HepG2 (cell line): Measurements from ENCODE around the gene UBE3B. TPM values are rescaled to one million over a fixed set of nuclear protein-coding genes. Genes with fewer than 3 reads are reported as not detected.
A peak's percentile ranks its signal among the peaks of the same experiment; 100 is the strongest.

ENCODE experiments used
- ATAC-seq: fragments of 200-7000 bp; cut with Tn5 transposase; 3 replicates; pipeline ENCODE4 v1.9.1; 2020; ENCODE audit warnings: mild to moderate bottlenecking, moderate library complexity
- BruUV-seq: library from RNA; stranded (reverse); fragments of 400-500 nt; replicated peaks from 2 replicates; lab custom pipeline; 2021; lab: Mats Ljungman, UMichigan
- CTCF ChIA-PET: fragments of 300-600 bp; formaldehyde crosslinking; extraction: SDS; loops from one replicate; lab custom pipeline; 2021; ENCODE audit warnings: low total read pairs, inconsistent platforms, low intra/inter-chr PET ratio; lab: Yijun Ruan, JAX
- POLR2A ChIA-PET: fragments of 350-600 bp; sonication (Branson Sonifier 250); formaldehyde crosslinking; loops from one replicate; lab custom pipeline; 2020; ENCODE audit warnings: antibody characterized with exemption, inconsistent platforms; lab: Yijun Ruan, JAX
- DNase-seq: peaks from one replicate; pipeline ENCODE4 v3.0.0-alpha.2; 2015; ENCODE audit warnings: low spot score
- FAIRE-seq: peaks from 3 replicates; lab custom pipeline; 2011; peaks lifted over from hg19 to GRCh38; lab: Jason Lieb, UNC
- H2AFZ ChIP-seq: one replicate; pipeline ENCODE4 v1.6.1; 2011; ENCODE audit warnings: low read length, inconsistent platforms
- H3K27ac ChIP-seq: fragments of 300-600 bp; 3 replicates; pipeline ENCODE4 v1.8.0; 2011; ENCODE audit warnings: mixed run types, mild to moderate bottlenecking, mixed read lengths, low read length, inconsistent platforms; ENCODE audit not compliant: insufficient read depth; ENCODE audit errors: extremely low read length
- H3K27me3 ChIP-seq, 2 experiments: fragments of 200-600 bp in 1 of 2; 2 replicates in 1 of 2; 3 replicates in 1 of 2; pipeline versions ENCODE4 v1.6.0 to v1.8.0; 2011; ENCODE audit warnings: low read length in 2 of 2, mild to moderate bottlenecking in 2 of 2, moderate library complexity in 2 of 2, inconsistent platforms in 1 of 2; ENCODE audit not compliant: insufficient read depth in 2 of 2, control insufficient read depth in 1 of 2
- H3K36me3 ChIP-seq, 2 experiments: fragments of 200-600 bp in 1 of 2; replicated peaks in 1 of 2; 2 replicates in 1 of 2; 3 replicates in 1 of 2; pipeline versions ENCODE4 v1.5.1 to v1.8.0; 2011; ENCODE audit warnings: low read length in 2 of 2, inconsistent platforms in 1 of 2; ENCODE audit not compliant: insufficient read depth in 2 of 2, control insufficient read depth in 1 of 2
- H3K4me1 ChIP-seq: 2 replicates; pipeline ENCODE4 v1.5.1; 2012; ENCODE audit warnings: low read length, inconsistent platforms; ENCODE audit not compliant: insufficient read depth
- H3K4me2 ChIP-seq: 2 replicates; pipeline ENCODE4 v1.6.0; 2011; ENCODE audit warnings: low read depth, low read length, inconsistent platforms
- H3K4me3 ChIP-seq, 3 experiments: fragments of 200-600 bp in 1 of 3; sonication (generic), shearing (Covaris generic) in 1 of 3; replicated peaks in 1 of 3; 2 replicates each; pipeline ENCODE4 v1.5.1; 2011 to 2016; ENCODE audit warnings: low read length in 3 of 3, inconsistent platforms in 2 of 3, low read depth in 2 of 3, mild to moderate bottlenecking in 2 of 3, control low read depth in 1 of 3, mixed read lengths in 1 of 3; ENCODE audit not compliant: insufficient read depth in 1 of 3
- H3K79me2 ChIP-seq: one replicate; pipeline ENCODE4 v1.6.1; 2011; ENCODE audit warnings: low read length, inconsistent platforms; ENCODE audit not compliant: insufficient read depth
- H3K9ac ChIP-seq: 2 replicates; pipeline ENCODE4 v1.6.0; 2011; ENCODE audit warnings: mild to moderate bottlenecking, low read depth, low read length, inconsistent platforms; ENCODE audit not compliant: insufficient read depth
- H3K9me3 ChIP-seq: 2 replicates; pipeline ENCODE4 v1.5.1; 2012; ENCODE audit warnings: mild to moderate bottlenecking, low read length
- H4K20me1 ChIP-seq: 2 replicates; pipeline ENCODE4 v1.6.0; 2011; ENCODE audit warnings: inconsistent platforms, mild to moderate bottlenecking, low read length, moderate library complexity; ENCODE audit not compliant: insufficient read depth
- ATF7 ChIP-seq, 2 experiments: fragments of 450-650 bp in 1 of 2; sonication (generic) in 1 of 2; formaldehyde crosslinking in 1 of 2; IDR thresholded peaks; 2 replicates each; pipeline versions ENCODE4 v1.4.0 to v1.6.1; 2016 to 2020; ENCODE audit warnings: antibody characterized with exemption in 1 of 2, mild to moderate bottlenecking in 1 of 2, missing genetic modification reagents in 1 of 2
- BATF2 ChIP-seq: sonication (generic); formaldehyde crosslinking; IDR thresholded peaks from 2 replicates; pipeline ENCODE4 v1.8.0; 2022; ENCODE audit warnings: mild to moderate bottlenecking, missing genetic modification reagents, moderate library complexity
- BRCA1 ChIP-seq: sonication (generic); formaldehyde crosslinking; IDR thresholded peaks from 2 replicates; pipeline ENCODE4 v1.4.0; 2020; ENCODE audit warnings: missing genetic modification reagents
- BRD4 ChIP-seq: sonication (generic); formaldehyde crosslinking; IDR thresholded peaks from 2 replicates; pipeline ENCODE4 v1.4.0; 2020; ENCODE audit warnings: missing genetic modification reagents
- CBX1 ChIP-seq: IDR thresholded peaks from one replicate; pipeline ENCODE4 v1.6.1; 2016; ENCODE audit warnings: antibody characterized with exemption, low read depth
- CBX5 ChIP-seq: sonication (generic); formaldehyde crosslinking; IDR thresholded peaks from 2 replicates; pipeline ENCODE4 v1.4.0; 2020; ENCODE audit warnings: missing genetic modification reagents, borderline replicate concordance
- CTCF ChIP-seq: sonication (generic); formaldehyde crosslinking; IDR thresholded peaks from 2 replicates; pipeline ENCODE4 v1.5.0; 2020; ENCODE audit warnings: mild to moderate bottlenecking, missing genetic modification reagents, moderate library complexity
- NONO ChIP-seq, 2 experiments: fragments of 450-650 bp in 1 of 2; sonication (generic) in 1 of 2; formaldehyde crosslinking in 1 of 2; IDR thresholded peaks in 1 of 2; conservative IDR thresholded peaks in 1 of 2; 2 replicates each; pipeline versions ENCODE4 v1.6.1 to v1.8.0; 2017 to 2022; ENCODE audit warnings: mild to moderate bottlenecking in 1 of 2, missing genetic modification reagents in 1 of 2, moderate library complexity in 1 of 2
- ONECUT2 ChIP-seq: sonication (generic); formaldehyde crosslinking; IDR thresholded peaks from 2 replicates; pipeline ENCODE4 v1.4.0; 2020; ENCODE audit warnings: missing genetic modification reagents
- PHF8 ChIP-seq: sonication (generic); formaldehyde crosslinking; IDR thresholded peaks from 2 replicates; pipeline ENCODE4 v1.5.0; 2020; ENCODE audit warnings: missing genetic modification reagents
- TBX3 ChIP-seq: fragments of 450-650 bp; IDR thresholded peaks from 2 replicates; pipeline ENCODE4 v1.6.1; 2017; ENCODE audit warnings: antibody characterized with exemption, mild to moderate bottlenecking, inconsistent platforms, borderline replicate concordance
- ZFP82 ChIP-seq: sonication (generic); formaldehyde crosslinking; IDR thresholded peaks from 2 replicates; pipeline ENCODE4 v1.5.1; 2020; ENCODE audit warnings: mild to moderate bottlenecking, missing genetic modification reagents, borderline replicate concordance
- ZNF562 ChIP-seq: sonication (generic); formaldehyde crosslinking; IDR thresholded peaks from 2 replicates; pipeline ENCODE4 v1.8.0; 2022; ENCODE audit warnings: missing genetic modification reagents, borderline replicate concordance
- ZNF616 ChIP-seq: sonication (generic); formaldehyde crosslinking; IDR thresholded peaks from 2 replicates; pipeline ENCODE4 v1.5.0; 2020; ENCODE audit warnings: low read depth, mild to moderate bottlenecking, missing genetic modification reagents
- WGBS: methylation state at CpG from one replicate; pipeline ENCODE4 v1.1.6; 2017; ENCODE audit warnings: low lambda C conversion rate; 5-methylcytosine and 5-hydroxymethylcytosine counted together
- in situ Hi-C: cut with HindIII; loops from 2 replicates; pipeline ENCODE4 v1.10.0; 2017; ENCODE audit warnings: low pct_unique_long_range_greater_than_20kb; ENCODE audit not compliant: extremely low pct_ligation_motif_present
- intact Hi-C: fragments of 100-400 bp; cut with micrococcal nuclease; formaldehyde crosslinking; loops from one replicate; pipeline ENCODE4 v1.10.0; 2022; ENCODE audit not compliant: unreplicated experiment
- polyA plus RNA-seq, 8 experiments: library from polyadenylated mRNA; depleted of rRNA in 3 of 8; stranded (reverse) in 7 of 8; unstranded in 1 of 8; fragments of >200 nt; fragmentation: Illumina TruSeq in 4 of 8; extraction: Trizol in 4 of 8; gene quantifications; 2 replicates each; pipeline versions ENCODE4 v1.2.1 to v1.2.3, GENCODE V29; 2011 to 2016; ENCODE audit warnings: low read depth in 4 of 8, missing spikeins in 1 of 8, mixed read lengths in 1 of 8; ENCODE audit not compliant: insufficient read depth in 1 of 8
- total RNA-seq, 5 experiments: library from RNA; depleted of rRNA; stranded (reverse); fragments of >200 nt; fragmentation: Illumina TruSeq; extraction: Trizol; gene quantifications; 2 replicates each; pipeline ENCODE4 v1.2.3, GENCODE V29; 2016; ENCODE audit warnings: low read depth in 1 of 5

Gene UBE3B
- total and polyA plus RNA-seq, 2 of the 13 experiments (the other 11 are each of a cell fraction or from before 2014, with no cell fraction given) = 22.7 to 25.3 TPM

- in situ Hi-C loops (no loop called here), intact Hi-C loops (loop anchor here (1.0 to 2.0 kb wide), 2 partner anchors 44 to 345 kb away; partner anchors contain the start of genes KCTD10 and UBE3B)
- ATAC-seq = no peak
- Histone ChIP-seq H3K9me3 (no peaks in the 10 kb centered on the region), H3K27ac (no peak overlapping the region), H4K20me1 (no peaks in the 10 kb centered on the region), H3K4me2 (peak overlapping the region; percentile 76), H2AFZ (no peak overlapping the region), H3K9ac (no peak overlapping the region), H3K27me3 (peaks cover 0 to 4% of the 10 kb centered on the region in 2 experiments; a peak in 1 of 5 replicates), H3K79me2 (no peaks in the 10 kb centered on the region), H3K4me3 (peak overlapping the region in 1 of 3 experiments; percentile 52; a peak in 2 of 6 replicates), H3K4me1 (peaks cover 28% of the 10 kb centered on the region), H3K36me3 (no peaks in the 10 kb centered on the region)
- WGBS = 18% methylated on average over 6 of the region's 6 CpGs
- no TSS peak for BruUV-seq
- no peak for FAIRE-seq
- ChIA-PET POLR2A (interaction anchor here (0.9 to 1.4 kb wide), 2 partner anchors 45 to 316 kb away, joined by 3 read pairs; partner anchors contain the start of genes ACACB, KCTD10 and UBE3B), CTCF (no interaction called here)
- TF ChIP-seq BATF2 (CRISPR knock-in tag) = no peak
- TF ChIP-seq ATF7 (IDR thresholded peaks at IDR 0.05) = peak; percentile 88
- TF ChIP-seq ATF7 (CRISPR knock-in tag; IDR thresholded peaks at IDR 0.05) = no peak
- DNase-seq = no peak
Measured at GRCh38 chr12:109432431-109432830, 45.0 kb upstream of the UBE3B start.

GRCh38 chr12:109432842-109433304 lies 44.6 kb upstream of the UBE3B start:
- BruUV-seq = no TSS peak
- POLR2A ChIA-PET = interaction anchor here (0.9 to 1.4 kb wide), 2 partner anchors 45 to 316 kb away, joined by 3 read pairs; partner anchors contain the start of genes ACACB, KCTD10 and UBE3B
- ATAC-seq (peak; percentile 92), DNase-seq (peak; percentile 69), FAIRE-seq (peak; percentile 83)
- H3K36me3 ChIP-seq = no peaks in the 10 kb centered on the region
- H3K4me2 ChIP-seq = peak overlapping the region; percentile 76
- CTCF ChIA-PET = no interaction called here
- H3K79me2 ChIP-seq = no peaks in the 10 kb centered on the region
- peaks cover 28% of the 10 kb centered on the region for H3K4me1 ChIP-seq
- intact Hi-C loops = loop anchor here (1.0 to 2.0 kb wide), 2 partner anchors 44 to 344 kb away; partner anchors contain the start of genes KCTD10 and UBE3B
- H4K20me1 ChIP-seq = no peaks in the 10 kb centered on the region
- H3K9me3 ChIP-seq = no peaks in the 10 kb centered on the region
- peak overlapping the region in 1 of 3 experiments; percentile 52; a peak in 2 of 6 replicates for H3K4me3 ChIP-seq
- H3K27ac ChIP-seq = no peak overlapping the region
- peak overlapping the region; percentile 79 for H2AFZ ChIP-seq
- in situ Hi-C loops = no loop called here
- 9% methylated on average over 12 of the region's 14 CpGs for WGBS
- H3K27me3 ChIP-seq = peaks cover 0 to 4% of the 10 kb centered on the region in 2 experiments; a peak in 1 of 5 replicates
- no peak overlapping the region for H3K9ac ChIP-seq
- TF ChIP-seq TBX3 = no peak
- TF ChIP-seq BRD4 = no peak
- no peak for TF ChIP-seq ZFP82 (CRISPR knock-in tag)
- no peak for TF ChIP-seq ONECUT2 (CRISPR knock-in tag)
- TF ChIP-seq CTCF = peak; percentile 92
- TF ChIP-seq NONO (IDR thresholded peaks at IDR 0.05) = no peak
- peak; percentile 57; the same call in 1 of the 2 replicates for TF ChIP-seq NONO (CRISPR knock-in tag; conservative IDR thresholded peaks at IDR 0.05)
- TF ChIP-seq CBX1 = no peak
- TF ChIP-seq BRCA1 (CRISPR knock-in tag) = no peak
- TF ChIP-seq PHF8 (CRISPR knock-in tag) = no peak
- no peak for TF ChIP-seq ZNF562 (CRISPR knock-in tag)
- TF ChIP-seq ZNF616 (CRISPR knock-in tag) = no peak
- peak; percentile 33; the same call in 1 of the 2 replicates for TF ChIP-seq CBX5 (CRISPR knock-in tag)
